Cerebellar nuclear complex (tissue), 1 donor: Measurements from ENCODE around the gene VPS51.
A peak's percentile ranks its signal among the peaks of the same experiment; 100 is the strongest.

Experiments
- DNase-seq, 2 experiments: peaks; one replicate each; lab custom pipeline; 2025; lab: John Stamatoyannopoulos, UW

The VPS51 gene

DNA sequence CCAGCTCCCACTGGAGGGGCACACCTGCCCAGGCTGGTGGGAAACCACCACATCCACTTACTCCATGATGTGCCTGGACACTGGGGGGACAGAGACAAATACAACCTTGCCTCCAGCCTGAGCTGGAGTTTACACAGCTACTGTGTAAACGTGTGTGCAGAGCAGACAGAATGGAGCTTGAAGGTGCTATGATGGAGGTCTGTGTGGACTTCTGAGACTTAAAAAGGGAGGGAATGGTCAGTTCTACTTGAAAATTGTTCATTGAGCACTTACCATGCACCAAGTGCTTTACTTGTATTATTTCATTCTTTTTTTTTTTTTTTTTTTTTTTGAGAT lies 23.4 kb upstream of the VPS51 start:
- no peak for DNase-seq

DNA sequence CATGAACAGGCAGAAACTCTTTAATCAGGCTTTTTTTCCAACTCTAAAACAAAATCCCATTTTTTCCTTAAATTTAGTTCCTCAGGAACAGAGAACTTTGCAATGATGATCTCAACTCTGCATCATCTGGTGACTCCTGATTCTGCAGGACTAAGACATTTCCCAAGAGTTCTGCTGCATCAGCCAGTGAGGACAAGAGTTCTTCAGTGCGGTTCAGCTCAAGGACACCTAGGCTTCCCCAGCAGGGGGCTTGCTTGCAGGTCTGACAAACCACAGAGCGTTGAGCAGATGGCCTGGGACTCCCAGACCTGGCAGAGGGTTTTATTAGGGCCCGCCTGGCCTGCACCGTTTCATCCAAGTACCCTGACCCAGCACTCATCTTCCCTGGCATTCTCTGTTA lies 18.6 kb upstream of the VPS51 start:
- DNase-seq: no peak

DNA sequence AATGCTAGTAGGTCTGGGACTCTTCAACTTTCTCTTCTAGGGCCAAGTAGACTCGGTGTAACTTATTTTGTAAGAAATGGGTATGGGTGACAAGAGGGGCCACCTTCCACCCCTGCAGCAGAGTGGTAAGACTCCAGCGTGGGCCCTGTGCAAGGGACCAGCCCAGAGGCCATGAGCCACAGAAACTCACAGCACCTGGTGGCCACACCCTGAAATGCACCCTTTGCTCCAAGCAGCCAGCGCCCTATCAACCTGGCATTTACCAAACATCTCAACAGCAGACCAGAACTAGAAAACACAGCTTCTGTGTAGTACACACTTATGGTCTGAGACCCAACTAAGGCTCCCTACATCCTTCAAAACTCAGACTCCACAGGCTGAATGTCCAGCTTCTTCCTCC lies 17.9 kb upstream of the VPS51 start:
- DNase-seq: no peak

DNA sequence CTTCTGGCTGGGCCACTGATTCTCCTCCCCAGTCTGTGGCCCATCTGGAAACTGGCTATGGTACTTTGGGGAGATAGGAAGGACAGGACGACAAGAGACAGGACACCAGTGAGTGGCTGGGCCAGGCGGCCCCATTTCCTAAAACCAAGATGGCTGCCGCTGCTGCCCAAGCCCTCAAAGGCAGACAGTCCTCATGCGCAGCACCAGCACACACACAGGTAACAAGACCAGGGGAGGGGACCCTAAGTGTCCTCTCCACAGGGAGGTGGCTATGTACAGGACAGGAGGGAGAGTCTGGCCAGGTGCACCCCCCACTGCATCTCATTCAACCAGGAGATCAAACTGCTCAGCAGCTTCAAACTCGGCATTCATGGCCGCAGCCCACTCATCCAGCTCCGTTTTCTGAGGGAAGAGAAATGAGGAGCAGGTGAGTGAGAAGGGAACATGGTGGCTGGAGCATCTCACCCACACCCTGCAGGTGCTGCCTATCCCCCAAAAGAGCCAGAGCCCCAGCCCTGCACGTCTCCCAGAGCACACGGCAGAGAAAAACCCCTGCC lies 17.1 kb upstream of the VPS51 start:
- DNase-seq: no peak

DNA sequence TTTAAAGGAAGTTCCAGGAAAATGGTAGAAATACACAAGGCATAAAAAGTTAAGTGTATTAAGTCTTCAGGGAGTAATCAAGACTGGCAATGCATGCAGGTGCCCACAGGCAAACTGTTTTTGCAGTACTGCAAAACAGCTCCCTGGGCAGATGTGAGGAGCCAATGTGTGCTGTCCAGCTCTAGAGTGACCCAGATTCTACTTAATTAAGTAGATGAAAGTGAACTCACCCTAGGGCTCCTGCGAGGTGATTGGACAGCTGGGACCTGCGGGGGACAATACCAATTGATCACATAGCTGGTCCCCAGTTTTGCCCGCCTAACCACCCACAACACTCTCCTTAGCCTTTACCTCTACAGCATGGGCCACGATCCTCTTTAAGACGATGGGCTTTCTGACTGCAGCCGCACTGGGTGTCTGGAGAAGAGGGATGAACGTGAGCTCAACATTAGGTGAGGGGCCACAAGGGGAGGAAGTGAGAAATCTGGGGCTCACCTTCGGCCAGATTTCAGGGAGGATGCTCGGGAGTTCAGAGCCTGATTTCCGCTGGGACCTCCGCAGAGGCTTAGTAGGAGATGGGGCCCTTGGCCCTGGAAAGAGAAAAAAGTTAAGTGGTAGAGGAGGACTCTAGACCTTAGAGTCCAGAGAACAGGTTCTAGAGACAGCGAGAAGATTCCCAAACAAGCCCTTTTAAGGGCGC lies 12.7 kb upstream of the VPS51 start:
- no peak for DNase-seq

DNA sequence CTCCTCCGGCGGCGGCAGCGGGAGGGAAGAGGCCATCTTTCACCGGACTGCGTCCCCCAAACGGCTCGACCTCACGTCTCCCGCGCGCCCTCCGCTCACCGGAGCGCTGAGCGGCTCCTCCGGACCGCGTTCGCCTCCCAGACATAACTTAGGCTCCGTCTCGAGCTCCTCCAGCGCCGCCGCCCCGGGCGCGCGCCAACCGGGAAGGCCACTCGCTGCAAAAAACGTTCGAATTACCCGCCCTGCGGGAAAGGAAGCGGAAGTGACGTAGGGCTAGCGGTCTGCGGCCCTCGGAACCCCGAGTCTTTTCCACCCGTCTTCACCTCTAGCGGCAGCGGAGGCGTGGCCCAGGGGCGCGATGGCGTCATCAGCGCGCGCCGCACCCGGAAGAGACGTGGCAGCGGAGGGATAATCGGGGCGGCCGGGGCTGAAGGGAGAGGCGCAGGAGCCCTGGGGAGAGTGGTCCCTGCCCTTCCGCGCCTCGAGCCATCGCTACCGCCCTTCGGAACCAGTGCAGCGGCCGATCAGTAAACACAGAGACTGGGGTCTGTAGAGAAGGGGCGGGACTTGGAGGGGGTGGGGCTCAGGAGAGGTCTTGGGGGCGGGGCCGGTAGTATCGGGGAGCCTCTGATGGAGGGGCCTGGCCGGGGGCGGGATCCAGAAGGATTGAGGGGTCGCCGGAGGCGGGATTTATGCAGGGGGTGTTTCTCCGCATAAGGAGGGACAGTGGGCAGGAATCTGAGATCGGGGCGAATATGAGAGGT lies 12.0 kb upstream of the VPS51 start, which contains the start of the genes CDCA5 and ZFPL1:
Gene CDCA5, minus strand, starts transcription at position 207 of the 764 bp plus-strand sequence. Its CDS starts 62 bp downstream, at position 145.
Gene ZFPL1, plus strand, starts transcription at position 389 of the 764 bp plus-strand sequence. CDS start 477 bp downstream, outside the sequence.
- DNase-seq: peak; percentile 42 to 81

DNA sequence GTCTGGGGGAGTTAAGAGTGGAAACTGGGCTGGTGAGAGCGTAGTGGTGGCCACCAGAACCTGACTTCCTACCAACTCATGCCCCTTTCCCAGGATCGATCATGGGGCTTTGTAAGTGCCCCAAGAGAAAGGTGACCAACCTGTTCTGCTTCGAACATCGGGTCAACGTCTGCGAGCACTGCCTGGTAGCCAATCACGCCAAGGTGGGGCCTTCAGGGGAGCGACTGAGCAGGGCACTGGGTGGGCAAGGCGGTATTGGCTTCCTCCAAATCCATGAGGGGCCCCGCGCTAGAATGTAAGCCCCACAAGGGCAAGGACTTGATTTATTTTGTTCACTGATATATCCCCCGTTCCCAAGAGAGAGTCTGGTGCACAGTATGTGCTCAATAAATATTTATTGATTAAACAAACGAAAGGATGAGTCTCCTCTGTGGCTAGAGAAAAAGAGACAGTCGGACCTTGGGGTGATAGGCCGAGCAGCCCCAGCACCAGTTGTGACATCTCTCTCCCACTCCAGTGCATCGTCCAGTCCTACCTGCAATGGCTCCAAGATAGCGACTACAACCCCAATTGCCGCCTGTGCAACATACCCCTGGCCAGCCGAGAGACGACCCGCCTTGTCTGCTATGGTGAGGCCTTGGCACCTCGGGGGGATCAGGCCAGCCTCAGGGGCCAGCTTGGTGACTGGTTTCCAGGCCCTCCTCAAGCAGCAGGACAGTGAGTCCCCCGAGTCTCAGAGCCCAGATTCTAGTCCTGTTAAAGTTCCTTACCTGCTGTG lies 11.2 kb upstream of the VPS51 start:
- no peak for DNase-seq

DNA sequence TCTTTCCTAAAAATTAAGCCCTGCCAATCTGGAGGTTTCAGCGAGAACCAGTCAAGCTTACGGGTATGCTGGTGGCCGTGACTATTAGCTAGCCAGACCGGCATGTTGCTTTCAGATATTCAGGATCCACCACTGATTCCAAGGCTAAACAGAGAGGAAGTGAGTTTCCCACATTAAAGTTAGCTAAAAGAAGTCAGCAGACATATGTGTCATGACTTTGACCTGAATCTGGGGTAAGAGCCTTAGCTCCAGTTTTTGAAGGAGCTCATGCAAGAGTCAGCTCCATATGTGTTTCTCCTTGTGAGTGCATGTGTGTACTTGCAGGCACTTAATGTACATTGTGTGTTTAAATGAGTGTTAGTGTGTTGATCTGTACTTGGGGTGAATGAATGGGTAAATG lies 10.6 kb upstream of the VPS51 start:
- DNase-seq: no peak

DNA sequence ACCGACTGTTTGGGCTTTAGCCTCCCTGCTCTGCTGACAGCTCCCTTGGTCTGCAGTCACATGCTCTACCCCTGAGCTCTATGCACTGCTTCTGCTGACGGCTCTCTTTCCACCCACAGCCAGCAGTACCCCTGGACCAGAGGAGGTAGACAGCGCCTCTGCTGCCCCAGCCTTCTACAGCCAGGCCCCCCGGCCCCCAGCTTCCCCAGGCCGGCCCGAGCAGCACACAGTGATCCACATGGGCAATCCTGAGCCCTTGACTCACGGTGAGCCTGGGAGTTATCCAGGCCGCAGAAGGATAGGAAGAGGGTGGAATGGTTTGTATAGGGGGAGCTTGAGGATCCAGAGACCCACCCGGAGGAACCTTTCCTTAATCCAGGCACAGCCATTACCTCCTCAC lies 9.2 kb upstream of the VPS51 start:
- DNase-seq: no peak

DNA sequence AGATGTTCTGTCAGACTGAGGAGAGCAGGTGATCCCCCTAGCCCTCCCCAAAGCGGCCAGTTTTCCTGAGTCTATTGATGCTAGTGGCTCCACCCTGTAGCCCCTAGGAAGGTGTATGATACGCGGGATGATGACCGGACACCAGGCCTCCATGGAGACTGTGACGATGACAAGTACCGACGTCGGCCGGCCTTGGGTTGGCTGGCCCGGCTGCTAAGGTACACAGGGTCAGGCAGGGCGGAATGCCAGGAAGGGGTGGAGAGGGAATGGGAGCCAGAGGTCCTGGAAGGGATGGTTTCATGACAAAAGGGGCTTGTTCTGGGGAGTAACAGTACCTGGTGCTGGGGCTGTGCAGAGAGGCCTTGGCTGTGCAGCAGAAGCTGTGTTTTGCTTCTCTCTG lies 8.8 kb upstream of the VPS51 start:
- DNase-seq: no peak

DNA sequence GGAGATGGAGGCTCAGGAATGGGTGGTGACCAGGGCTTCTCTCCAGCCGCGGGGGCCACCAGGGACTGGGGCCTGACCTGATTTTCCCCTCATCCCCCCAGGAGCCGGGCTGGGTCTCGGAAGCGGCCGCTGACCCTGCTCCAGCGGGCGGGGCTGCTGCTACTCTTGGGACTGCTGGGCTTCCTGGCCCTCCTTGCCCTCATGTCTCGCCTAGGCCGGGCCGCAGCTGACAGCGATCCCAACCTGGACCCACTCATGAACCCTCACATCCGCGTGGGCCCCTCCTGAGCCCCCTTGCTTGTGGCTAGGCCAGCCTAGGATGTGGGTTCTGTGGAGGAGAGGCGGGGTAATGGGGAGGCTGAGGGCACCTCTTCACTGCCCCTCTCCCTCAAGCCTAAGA lies 8.2 kb upstream of the VPS51 start:
- DNase-seq: no peak

DNA sequence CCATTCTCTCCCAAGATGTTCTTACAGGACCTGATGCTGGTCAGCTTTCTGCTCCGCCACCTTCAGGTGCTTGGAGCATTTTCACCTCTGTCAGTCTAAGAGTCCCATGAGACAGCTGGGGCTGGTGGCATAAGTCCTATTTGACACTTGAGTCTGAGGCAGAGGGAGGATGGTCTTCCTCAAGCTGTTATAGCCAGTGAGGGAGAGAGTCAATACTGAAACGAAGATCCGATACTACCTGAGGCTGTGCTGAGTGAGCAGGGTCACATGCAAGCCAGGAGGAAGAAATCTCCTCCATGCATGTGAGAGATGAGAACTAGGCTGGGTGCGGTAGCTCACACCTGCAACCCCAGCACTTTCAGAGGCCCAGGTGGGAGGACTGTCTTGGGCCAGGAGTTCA lies 6.4 kb upstream of the VPS51 start:
- no peak for DNase-seq

DNA sequence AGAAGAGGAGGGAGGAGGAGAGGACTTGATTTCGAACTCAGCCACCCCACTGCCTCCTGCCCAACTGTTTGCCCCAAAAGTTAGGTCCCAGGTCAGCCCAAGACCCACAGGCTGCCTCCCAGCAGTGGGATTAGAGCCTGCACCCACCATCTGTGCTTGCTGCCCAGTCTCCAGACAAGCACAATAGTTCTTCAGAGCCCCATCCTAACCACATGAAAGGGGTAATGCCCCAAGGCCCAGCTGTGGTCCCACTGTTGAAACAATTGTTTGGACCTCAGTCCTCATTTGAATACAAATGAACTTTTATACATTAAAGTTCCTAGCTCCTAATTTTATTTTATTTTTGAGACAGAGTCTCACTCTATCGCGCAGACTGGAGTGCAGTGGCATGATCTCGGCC lies 5.4 kb upstream of the VPS51 start:
- no peak for DNase-seq

DNA sequence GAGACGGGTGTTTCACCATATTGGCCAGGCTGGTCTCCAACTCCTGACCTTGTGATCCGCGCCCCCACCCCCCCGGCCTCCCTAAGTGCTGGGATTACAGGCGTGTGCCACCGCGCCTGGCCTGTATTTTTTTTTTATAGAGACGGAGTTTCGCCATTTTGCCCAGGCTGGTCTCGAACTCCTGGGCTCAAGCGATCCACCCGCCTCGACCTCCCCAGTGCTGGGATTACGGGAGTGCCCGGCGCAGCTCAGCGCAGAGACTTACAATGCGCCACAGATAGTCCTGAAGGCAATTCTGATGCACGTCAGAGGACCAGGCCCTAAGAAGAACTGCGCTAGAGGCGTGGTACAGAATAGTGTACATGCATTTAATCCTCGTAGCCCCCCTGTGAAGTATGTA lies 587 bp upstream of the VPS51 start:
- DNase-seq: no peak

DNA sequence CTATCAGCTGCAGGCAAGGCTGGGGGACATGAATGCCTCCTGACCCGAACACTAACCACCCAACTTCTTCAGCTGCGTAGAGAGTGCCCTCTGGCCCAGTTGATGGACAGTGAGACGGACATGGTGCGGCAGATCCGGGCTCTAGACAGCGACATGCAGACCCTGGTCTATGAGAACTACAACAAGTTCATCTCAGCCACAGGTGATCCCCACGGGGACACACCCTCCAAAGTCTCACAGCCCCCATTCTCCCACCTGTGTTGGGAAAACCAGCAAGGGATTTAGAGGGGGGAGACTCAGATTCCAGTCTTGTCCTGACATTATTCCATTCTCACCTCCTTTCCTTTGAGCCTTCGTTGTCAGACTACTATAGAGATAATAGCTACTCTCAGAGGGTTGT lies 912 bp downstream of the VPS51 start:
- DNase-seq: no peak

DNA sequence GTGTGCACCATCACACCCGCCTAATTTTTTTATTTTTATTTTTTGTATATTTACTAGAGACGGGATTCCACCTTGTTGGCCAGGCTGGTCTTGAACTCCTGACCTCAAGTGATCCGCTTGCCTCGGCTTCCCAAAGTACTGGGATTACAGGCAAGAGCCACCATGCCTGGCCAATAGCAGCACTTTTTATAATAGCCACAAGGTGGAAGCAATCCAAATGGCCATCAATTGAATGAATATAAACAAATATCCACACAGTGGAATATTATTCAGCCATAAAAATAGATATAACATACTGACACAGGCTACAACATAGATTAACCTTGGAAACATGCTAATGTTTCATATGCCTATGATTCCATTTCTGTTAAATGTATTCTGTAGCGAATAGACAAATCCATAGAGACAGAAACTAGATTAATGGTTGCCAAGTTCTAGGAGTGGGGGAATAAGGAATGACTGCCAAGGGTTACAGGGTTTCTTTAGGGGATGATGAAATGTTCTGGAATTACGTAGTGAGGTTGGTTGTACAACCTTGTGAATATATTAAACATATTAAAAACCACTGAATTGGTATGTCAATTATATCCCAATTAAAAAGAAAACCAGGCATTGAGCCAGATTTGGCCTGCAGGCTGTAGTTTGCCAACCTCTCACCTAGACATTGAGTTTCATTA lies 4.8 kb downstream of the VPS51 start:
- DNase-seq: no peak

DNA sequence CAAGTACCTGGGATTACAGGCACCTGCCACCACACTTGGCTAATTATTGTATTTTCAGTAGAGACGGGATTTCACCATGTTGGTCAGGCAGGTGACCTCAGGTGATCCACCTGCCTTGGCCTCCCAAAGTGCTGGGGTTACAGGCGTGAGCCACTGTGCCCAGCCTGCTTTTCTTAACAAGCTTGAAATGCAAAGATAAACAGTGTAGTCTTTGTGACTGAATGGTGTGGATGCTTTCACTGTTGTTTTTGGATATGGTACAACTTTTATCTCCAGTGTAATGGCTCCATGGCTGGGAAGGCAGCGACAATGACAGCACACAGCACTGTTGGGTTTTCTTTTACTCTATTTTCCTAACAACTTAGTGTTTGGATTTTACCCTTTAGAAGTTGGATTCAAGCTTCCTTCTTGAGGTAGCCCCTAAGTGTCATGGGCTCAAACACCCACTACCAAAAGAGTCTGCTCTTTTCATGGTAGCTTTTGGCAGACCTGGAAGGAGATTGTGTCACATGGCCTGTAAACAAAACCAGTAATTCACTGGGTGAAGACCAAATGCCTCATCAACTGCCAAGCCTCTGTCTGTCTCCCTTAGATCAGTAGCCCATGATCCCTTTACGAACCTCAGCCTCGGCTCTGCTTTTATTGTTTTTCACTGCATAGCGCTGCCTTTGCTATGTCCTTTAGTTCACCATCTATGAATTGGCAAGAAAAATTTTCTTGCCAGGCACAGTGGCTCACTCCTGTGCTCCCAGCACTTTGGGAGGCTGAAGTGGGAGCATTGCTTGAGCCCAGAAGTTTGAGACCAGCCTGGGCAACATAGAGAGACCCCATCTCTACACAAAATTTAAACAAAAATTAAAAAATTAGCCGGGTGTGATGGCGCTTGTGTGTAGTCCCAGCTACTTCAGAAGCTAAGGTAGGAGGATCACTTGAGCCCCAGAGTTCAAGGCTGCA lies 6.4 kb downstream of the VPS51 start:
- no peak for DNase-seq

DNA sequence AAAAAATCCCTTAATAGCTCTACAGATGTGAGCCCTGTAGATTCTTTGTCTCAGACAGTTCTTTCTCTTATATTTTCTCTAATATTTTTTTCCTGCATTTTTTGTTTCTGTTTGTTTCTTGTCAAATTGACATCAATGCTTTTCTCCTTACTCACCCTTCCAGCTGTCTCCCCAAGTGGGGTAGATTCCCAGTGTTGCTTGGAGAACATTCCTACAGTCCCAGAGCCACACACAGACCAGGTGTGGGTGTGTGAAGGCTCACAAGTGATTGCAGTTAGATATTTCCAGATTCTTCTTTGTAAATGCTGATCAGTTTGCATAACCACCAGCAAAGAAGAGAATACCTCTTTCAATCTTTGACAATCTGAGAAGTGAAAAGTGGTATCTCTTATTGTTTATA lies 7.5 kb downstream of the VPS51 start:
- no peak for DNase-seq

DNA sequence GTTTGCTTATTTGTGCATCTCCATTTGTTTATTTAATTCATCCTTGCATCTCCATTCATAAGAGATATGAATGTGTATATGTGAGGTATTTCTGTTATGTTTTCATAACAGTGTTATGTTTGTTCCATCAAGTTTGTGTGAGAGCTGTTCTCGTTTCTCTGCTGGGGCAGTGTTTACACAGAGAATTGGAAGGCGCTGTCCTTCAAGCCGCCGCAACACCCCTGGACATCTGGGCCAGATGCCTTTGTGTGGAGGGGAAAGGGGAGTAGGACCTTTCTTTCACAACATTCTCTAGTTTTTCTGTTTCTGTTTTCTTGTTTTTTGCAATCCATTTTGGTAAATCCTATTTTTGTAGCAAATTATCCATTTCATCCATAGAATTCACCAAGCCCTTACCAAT lies 8.6 kb downstream of the VPS51 start:
- no peak for DNase-seq

DNA sequence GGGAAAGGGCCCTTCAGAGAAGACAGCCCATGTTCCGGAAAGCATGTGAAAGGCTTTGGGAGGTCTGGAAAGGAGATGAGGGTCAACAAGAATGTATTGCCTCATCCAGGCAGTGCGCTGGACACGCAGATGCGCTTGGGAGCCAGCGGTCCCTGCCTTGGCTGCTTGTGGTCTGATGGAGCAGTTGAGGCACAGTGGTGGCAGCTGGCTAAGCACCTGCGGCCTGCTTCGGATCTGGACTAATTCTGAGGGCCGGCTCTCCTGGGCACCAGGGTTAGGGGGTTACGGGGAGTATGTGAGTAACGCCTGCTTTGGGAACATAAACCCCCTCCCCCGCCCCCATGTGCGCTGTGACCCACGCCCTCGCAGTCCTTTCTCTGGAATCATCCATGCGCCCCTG lies 11.1 kb downstream of the VPS51 start:
- no peak for DNase-seq
